Measurements from ENCODE around the gene WNT1. TPM values are rescaled to one million over a fixed set of nuclear protein-coding genes. Genes with fewer than 3 reads are reported as not detected.

Gene WNT1
- total and polyA plus RNA-seq, 10 of the 15 experiments (the other 5 are each of a cell fraction or from before 2014, with no cell fraction given), result not detected

- intact Hi-C loops (cut with micrococcal nuclease; ENCODE audit: unreplicated experiment) (no loop called here), in situ Hi-C loops (cut with MboI) (no loop called here)
- RAD21 ChIA-PET (ENCODE audit: unreplicated experiment), result interaction anchor here (1.7 kb wide), 1 partner anchor 137 kb away, joined by 7 read pairs; no protein-coding TSS in a partner anchor
- Histone ChIP-seq H2AFZ (ENCODE audit: control insufficient read depth, low read depth, low read length) (no peak overlapping the region), H3K79me2 (ENCODE audit: control insufficient read depth, insufficient read depth, low read length) (no peaks in the 10 kb centered on the region), H3K4me3 (no peak overlapping the region), H3K9me3 (replicated peaks; ENCODE audit: control insufficient read depth, insufficient read depth, low read length) (no peaks in the 10 kb centered on the region), H3K4me2 (ENCODE audit: control insufficient read depth, insufficient read depth) (no peak overlapping the region), H3K27me3 (replicated peaks in 1 of 2; ENCODE audit: control insufficient read depth in 2 of 2, insufficient read depth in 2 of 2, low read length in 1 of 2) (peaks cover 0 to 5% of the 10 kb centered on the region in 2 experiments; a peak in 3 of 4 replicates), H3K36me3 (ENCODE audit: control insufficient read depth in 2 of 2, insufficient read depth in 2 of 2, low read length in 1 of 2) (no peaks in the 10 kb centered on the region), H4K20me1 (ENCODE audit: control insufficient read depth, insufficient read depth) (peaks cover 2% of the 10 kb centered on the region; the same call in 1 of the 2 replicates), H3K4me1 (ENCODE audit: control insufficient read depth, insufficient read depth, low read length) (peaks cover 8% of the 10 kb centered on the region), H3K9ac (ENCODE audit: control insufficient read depth, insufficient read depth, low read length) (no peak overlapping the region), H3K27ac (ENCODE audit: control insufficient read depth, insufficient read depth) (no peak overlapping the region)
- SMC1A ChIA-PET (ENCODE audit: uncharacterized antibody, unreplicated experiment), result no interaction called here
- DNase-seq (ENCODE audit: low read depth, low spot score) (no peak), ATAC-seq (no peak), FAIRE-seq (no peak)
- BruUV-seq (replicated peaks), result no TSS peak
- TF ChIP-seq RCOR1 (conservative IDR thresholded peaks at IDR 0.05; ENCODE audit: low read depth, low read length), result no peak
- no peak for TF ChIP-seq TARDBP (IDR thresholded peaks at IDR 0.05; ENCODE audit: borderline replicate concordance)
- TF ChIP-seq CBX5 (IDR thresholded peaks at IDR 0.05; ENCODE audit: low read depth), result no peak
- TF ChIP-seq ZNF217 (IDR thresholded peaks at IDR 0.05), result no peak
- no peak for TF ChIP-seq FOXK2 (IDR thresholded peaks at IDR 0.05)
- no peak for TF ChIP-seq PAX8 (IDR thresholded peaks at IDR 0.05)
- no peak for TF ChIP-seq MTA2 (IDR thresholded peaks at IDR 0.05; ENCODE audit: low read depth)
- no peak for TF ChIP-seq E2F4 (IDR thresholded peaks at IDR 0.05; ENCODE audit: low read depth, low read length)
- no peak for TF ChIP-seq TBL1XR1 (IDR thresholded peaks at IDR 0.05; ENCODE audit: low read depth, low read length)
- TF ChIP-seq CREB1 (IDR thresholded peaks at IDR 0.05; ENCODE audit: low read depth), result no peak
- no peak for TF ChIP-seq SP1 (IDR thresholded peaks at IDR 0.05; ENCODE audit: low read depth, low read length)
- no peak for TF ChIP-seq SMARCA5 (IDR thresholded peaks at IDR 0.05)
- no peak for TF ChIP-seq TCF12 (IDR thresholded peaks at IDR 0.05; ENCODE audit: low read depth, low read length)
- CTCF ChIA-PET, result interaction anchor here (0.8 to 14.1 kb wide), 9 partner anchors 10 to 989 kb away, joined by 3 to 172 read pairs (median 3); partner anchors contain the start of genes DDX23, FKBP11 and PRKAG1
- POLR2A ChIA-PET, result interaction anchor here (1.5 kb wide), 1 partner anchor 65 kb away, joined by 3 read pairs; the partner anchor contains the start of gene FKBP11
Observed at GRCh38 chr12:48990552-48990951, 12.4 kb downstream of the WNT1 start.

Measured in GM12878 (cell line).